A673 (cell line): Measurements from ENCODE around the gene CAMTA2.

Source experiments
- EZH2 ChIP-seq: fragments of 200-600 bp; sonication (generic); IDR thresholded peaks from 2 replicates; pipeline ENCODE4 v1.6.1; 2017; ENCODE audit warnings: borderline replicate concordance, low read depth, mild to moderate bottlenecking, mixed read lengths, antibody characterized with exemption, low read length; ENCODE audit not compliant: poor library complexity, severe bottlenecking
- TF ChIP-seq, protein P1 (sequence below): fragments of 300-800, 200-600 bp; sonication (generic); conservative IDR thresholded peaks from 2 replicates; pipeline ENCODE4 v1.5.1; 2017; ENCODE audit warnings: low read depth, mild to moderate bottlenecking, antibody characterized with exemption, low read length, moderate library complexity, mixed read lengths

DNA sequence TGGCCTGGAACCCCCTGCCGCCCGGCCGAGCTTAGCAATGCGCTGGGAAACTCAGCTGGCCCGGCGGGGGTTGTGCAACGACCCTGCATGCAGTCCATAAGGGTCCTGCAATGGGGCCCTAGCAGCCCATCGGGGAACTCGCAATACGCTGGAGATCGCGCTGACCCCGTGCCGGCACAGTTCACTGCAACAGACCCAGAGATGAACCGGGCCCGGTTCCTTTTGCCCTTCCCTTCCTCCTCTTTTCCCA is 48.0 kb downstream of the CAMTA2 start:
- TF ChIP-seq EZH2 = no peak
- TF ChIP-seq, protein P1, sequence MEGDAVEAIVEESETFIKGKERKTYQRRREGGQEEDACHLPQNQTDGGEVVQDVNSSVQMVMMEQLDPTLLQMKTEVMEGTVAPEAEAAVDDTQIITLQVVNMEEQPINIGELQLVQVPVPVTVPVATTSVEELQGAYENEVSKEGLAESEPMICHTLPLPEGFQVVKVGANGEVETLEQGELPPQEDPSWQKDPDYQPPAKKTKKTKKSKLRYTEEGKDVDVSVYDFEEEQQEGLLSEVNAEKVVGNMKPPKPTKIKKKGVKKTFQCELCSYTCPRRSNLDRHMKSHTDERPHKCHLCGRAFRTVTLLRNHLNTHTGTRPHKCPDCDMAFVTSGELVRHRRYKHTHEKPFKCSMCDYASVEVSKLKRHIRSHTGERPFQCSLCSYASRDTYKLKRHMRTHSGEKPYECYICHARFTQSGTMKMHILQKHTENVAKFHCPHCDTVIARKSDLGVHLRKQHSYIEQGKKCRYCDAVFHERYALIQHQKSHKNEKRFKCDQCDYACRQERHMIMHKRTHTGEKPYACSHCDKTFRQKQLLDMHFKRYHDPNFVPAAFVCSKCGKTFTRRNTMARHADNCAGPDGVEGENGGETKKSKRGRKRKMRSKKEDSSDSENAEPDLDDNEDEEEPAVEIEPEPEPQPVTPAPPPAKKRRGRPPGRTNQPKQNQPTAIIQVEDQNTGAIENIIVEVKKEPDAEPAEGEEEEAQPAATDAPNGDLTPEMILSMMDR = no peak
